ENCODE results near the gene EBLN2.

EBLN2 gene

DNA sequence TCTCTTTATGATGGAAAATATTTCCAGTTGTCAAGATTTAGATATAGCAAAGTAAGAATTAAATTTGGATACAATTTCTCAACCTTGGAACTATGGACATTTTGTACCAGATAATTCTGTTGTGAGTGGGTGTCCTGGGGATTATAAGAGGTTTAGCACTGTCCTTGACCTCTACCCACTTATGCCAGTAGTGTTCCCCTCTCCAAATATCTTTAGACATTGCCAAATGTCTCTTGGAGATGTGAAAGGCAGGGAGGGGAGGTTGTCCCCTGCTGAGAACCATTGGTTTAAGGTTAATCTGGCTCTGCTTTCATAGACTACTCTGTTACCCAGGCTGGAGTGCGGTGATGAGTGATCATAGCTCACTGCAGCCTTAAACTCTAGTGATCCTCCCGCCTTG is at the start of gene EBLN2:
Gene EBLN2, plus strand, starts transcription at position 244 of the 400 bp plus-strand sequence. CDS start 423 bp downstream, outside the sequence.
- no peak within 1 kb of the TSS for H3K4me3 ChIP-seq (ENCODE audit: low read depth, low read length)
- TF ChIP-seq, protein P1, sequence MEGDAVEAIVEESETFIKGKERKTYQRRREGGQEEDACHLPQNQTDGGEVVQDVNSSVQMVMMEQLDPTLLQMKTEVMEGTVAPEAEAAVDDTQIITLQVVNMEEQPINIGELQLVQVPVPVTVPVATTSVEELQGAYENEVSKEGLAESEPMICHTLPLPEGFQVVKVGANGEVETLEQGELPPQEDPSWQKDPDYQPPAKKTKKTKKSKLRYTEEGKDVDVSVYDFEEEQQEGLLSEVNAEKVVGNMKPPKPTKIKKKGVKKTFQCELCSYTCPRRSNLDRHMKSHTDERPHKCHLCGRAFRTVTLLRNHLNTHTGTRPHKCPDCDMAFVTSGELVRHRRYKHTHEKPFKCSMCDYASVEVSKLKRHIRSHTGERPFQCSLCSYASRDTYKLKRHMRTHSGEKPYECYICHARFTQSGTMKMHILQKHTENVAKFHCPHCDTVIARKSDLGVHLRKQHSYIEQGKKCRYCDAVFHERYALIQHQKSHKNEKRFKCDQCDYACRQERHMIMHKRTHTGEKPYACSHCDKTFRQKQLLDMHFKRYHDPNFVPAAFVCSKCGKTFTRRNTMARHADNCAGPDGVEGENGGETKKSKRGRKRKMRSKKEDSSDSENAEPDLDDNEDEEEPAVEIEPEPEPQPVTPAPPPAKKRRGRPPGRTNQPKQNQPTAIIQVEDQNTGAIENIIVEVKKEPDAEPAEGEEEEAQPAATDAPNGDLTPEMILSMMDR (IDR thresholded peaks at IDR 0.05; ENCODE audit: low read depth, low read length), result no peak

DNA sequence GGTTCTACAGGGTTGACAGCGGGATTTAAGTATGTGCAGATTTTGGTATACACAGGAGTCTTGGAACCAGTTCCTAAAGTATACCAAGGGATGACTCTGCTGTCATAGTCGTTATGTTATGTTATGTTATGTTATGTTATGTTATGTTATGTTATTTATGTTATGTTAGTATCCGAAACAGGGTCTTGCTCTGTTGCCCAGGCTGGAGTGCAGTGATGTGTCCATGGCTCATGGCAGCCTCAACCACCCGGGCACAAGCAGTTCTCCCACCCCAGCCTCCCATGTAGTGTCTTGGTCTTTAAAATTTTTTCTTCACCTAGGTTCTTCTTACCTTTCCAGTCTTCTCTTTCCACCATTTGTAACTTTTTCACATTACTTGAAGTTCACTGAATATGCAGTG is 43.2 kb upstream of the EBLN2 start:
- no peak overlapping the region for H3K4me3 ChIP-seq (ENCODE audit: low read depth, low read length)
- TF ChIP-seq, protein P1 (IDR thresholded peaks at IDR 0.05; ENCODE audit: low read depth, low read length), result no peak

DNA sequence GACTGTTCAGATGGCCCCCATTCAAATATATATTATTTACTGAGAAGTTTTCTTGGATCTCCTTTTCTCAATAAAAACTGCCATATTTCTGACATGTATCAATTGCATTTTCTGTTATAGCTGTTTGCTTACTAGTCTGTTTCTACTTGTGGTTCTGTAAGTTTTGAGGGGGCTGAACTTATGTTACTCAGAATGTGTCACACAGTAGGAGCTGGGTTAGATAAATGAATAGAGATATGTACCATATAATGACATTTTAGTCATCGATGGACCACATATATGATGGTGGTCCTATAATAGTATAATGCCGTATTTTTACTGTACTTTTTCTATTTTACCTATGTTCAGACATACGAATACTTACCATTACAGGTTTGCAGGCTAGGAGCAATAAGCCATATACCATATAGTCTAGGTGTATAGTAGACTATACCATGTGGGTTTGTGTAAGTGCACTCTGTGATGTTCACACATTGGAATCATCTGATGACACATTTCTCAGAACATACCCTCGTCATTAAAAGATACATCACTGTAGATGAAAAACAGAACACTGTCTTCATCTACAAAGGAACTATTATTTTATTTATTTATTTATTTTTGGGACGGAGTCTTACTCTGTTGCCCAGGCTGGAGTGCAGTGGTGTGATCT is 42.5 kb upstream of the EBLN2 start:
- H3K4me3 ChIP-seq (ENCODE audit: low read depth, low read length), result no peak overlapping the region
- TF ChIP-seq, protein P1 (IDR thresholded peaks at IDR 0.05; ENCODE audit: low read depth, low read length), result no peak

DNA sequence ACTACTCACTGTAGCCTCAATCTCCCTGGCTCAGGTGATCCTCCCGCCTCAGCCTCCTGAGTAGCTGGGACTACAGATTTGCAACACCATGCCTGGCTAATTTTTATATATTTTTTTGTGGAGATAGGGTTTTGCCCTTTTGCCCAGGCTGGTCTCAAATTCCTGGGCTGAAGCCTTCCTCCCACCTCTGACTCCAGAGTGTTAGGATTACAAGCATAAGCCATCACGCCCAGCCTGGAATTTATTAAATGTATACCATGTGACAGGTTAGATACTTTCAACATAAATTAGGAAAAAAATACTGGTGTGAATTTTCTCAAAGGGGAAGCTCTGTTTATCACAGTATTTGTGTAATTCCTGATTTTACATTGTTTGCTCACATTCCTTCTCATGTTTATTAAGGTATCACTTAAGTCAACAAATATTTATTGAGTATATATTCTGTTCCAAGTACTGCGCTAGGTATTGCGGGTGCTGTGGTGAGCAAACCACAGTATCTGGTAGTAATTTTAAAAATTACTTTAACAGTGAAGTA is 40.1 kb upstream of the EBLN2 start:
- TF ChIP-seq, protein P1 (IDR thresholded peaks at IDR 0.05; ENCODE audit: low read depth, low read length), result no peak
- H3K4me3 ChIP-seq (ENCODE audit: low read depth, low read length), result no peak overlapping the region

DNA sequence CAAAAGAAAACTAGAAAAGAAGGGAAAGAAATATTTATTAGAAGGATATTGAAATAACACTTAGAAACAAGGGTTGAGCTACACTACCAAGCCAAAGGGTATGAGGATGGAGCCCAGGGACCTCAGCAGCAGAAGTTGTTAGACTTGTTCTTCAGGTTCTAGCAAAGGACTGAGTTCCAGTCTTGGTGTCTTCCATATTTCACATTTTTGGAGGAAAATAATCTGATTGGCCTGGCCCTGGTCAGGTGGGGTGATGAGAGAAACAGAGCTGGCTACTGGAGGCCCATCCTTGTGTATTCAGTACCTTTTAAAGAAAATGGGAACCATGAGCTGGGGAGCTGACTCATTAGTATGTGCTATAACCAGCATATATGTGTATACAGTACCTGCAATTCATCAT is 36.6 kb upstream of the EBLN2 start:
- H3K4me3 ChIP-seq (ENCODE audit: low read depth, low read length), result no peak overlapping the region
- TF ChIP-seq, protein P1 (IDR thresholded peaks at IDR 0.05; ENCODE audit: low read depth, low read length), result no peak

DNA sequence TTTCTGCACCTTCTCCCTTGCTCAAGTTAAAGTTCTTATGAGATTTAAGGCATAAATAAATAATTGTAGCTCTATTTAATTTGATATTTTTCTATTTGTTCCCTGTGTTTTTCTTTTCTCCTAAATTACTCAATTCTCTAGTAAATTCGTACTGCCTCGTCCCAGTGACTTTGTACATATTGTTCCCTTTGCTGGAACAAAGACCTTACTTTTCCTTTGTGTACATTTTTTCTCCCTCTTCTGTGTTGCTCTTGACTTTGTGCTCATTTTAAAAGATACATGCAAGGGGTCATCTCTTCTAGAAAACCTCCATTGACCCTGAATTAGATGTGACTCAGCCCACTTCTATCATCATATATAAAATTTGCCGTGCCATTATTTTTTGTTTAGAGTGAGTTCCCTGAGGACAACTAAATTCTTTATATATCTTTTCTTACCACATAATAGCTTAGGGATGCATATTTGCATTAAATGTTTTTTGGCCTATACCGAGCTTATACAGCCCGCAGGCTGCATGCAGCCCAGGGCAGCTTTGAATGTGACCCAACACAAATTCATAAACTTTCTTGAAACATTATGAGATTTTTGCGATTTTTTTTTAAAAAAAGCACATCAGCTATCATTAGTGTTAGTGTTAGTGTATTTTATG is 35.2 kb upstream of the EBLN2 start:
- TF ChIP-seq, protein P1 (IDR thresholded peaks at IDR 0.05; ENCODE audit: low read depth, low read length), result no peak

DNA sequence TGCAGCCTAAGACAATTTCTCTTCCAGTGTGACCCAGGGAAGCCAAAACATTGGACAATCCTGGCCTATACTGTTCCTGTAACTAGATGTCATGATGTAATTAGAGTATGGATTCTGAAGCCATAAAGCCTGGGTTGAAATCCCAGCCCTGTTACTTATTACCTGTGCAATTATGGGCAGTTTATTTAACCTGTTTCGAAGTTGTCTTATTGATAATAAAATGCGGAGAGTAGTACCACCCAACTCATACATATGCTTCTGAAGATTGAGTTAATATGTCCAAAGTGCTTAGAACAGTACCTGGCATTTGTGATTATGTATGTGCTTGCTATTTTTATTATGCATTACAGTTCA is 34.7 kb upstream of the EBLN2 start:
- H3K4me3 ChIP-seq (ENCODE audit: low read depth, low read length), result no peak overlapping the region
- TF ChIP-seq, protein P1 (IDR thresholded peaks at IDR 0.05; ENCODE audit: low read depth, low read length), result no peak

More for the DNA sequence above, 35.2 kb upstream of the EBLN2 start:
- no peak overlapping the region for H3K4me3 ChIP-seq (ENCODE audit: low read depth, low read length)

Measured in WI38 (cell line).